GM12873 (cell line): ENCODE results near the gene RAPGEF4.

Experiments
- CTCF ChIP-seq: IDR thresholded peaks from 2 replicates; pipeline ENCODE4 v1.5.1; 2012; ENCODE audit warnings: low read depth, mild to moderate bottlenecking, moderate library complexity, low read length, control low read depth; ENCODE audit not compliant: insufficient read depth; ENCODE audit errors: missing control alignments

Gene RAPGEF4

GRCh38 chr2:172813314-172813888 is 77.8 kb downstream of the RAPGEF4 start:
- TF ChIP-seq CTCF, result no peak

GRCh38 chr2:172817411-172817810 is 81.8 kb downstream of the RAPGEF4 start:
- no peak for TF ChIP-seq CTCF

GRCh38 chr2:172819943-172820342 is 84.3 kb downstream of the RAPGEF4 start:
- TF ChIP-seq CTCF, result no peak

GRCh38 chr2:172821370-172822338 is 86.0 kb downstream of the RAPGEF4 start:
- no peak for TF ChIP-seq CTCF

- TF ChIP-seq CTCF, result no peak
Measured at GRCh38 chr2:172822585-172822984, 86.9 kb downstream of the RAPGEF4 start.

- no peak for TF ChIP-seq CTCF
Measured at GRCh38 chr2:172823261-172823850, 87.7 kb downstream of the RAPGEF4 start.

GRCh38 chr2:172826522-172826921 is 90.9 kb downstream of the RAPGEF4 start:
- TF ChIP-seq CTCF, result no peak
